Measurements from ENCODE around the gene DPYSL5.

DPYSL5 gene

DNA sequence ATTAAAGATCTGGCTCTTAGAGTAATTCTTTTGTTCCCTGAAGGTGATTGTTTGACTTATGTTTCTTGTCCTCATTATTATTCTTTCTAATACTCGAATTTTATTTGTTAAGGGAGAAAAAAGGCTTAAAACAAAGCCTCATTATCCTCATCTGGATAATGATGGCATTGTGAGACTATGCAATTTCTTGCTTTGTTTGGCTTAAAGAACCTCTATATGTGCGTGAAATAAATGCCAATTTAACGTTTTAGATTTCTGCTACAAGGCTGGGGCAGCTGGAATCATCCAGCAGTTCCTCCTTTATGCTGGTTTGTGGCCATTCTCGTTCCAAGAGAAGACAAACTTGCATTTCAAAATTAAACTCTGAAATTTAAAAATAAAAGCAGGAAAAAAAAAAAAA, 4.9 kb upstream of the DPYSL5 start:
- no peak overlapping the region for H3K27ac ChIP-seq
- TF ChIP-seq, protein P1, sequence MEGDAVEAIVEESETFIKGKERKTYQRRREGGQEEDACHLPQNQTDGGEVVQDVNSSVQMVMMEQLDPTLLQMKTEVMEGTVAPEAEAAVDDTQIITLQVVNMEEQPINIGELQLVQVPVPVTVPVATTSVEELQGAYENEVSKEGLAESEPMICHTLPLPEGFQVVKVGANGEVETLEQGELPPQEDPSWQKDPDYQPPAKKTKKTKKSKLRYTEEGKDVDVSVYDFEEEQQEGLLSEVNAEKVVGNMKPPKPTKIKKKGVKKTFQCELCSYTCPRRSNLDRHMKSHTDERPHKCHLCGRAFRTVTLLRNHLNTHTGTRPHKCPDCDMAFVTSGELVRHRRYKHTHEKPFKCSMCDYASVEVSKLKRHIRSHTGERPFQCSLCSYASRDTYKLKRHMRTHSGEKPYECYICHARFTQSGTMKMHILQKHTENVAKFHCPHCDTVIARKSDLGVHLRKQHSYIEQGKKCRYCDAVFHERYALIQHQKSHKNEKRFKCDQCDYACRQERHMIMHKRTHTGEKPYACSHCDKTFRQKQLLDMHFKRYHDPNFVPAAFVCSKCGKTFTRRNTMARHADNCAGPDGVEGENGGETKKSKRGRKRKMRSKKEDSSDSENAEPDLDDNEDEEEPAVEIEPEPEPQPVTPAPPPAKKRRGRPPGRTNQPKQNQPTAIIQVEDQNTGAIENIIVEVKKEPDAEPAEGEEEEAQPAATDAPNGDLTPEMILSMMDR (conservative IDR thresholded peaks at IDR 0.05; ENCODE audit: low read depth), result no peak
- ChIA-PET POLR2A (ENCODE audit: low non-redundant PET) (no interaction called here), CTCF (no interaction called here)
- DNase-seq (ENCODE audit: low spot score), result no peak

DNA sequence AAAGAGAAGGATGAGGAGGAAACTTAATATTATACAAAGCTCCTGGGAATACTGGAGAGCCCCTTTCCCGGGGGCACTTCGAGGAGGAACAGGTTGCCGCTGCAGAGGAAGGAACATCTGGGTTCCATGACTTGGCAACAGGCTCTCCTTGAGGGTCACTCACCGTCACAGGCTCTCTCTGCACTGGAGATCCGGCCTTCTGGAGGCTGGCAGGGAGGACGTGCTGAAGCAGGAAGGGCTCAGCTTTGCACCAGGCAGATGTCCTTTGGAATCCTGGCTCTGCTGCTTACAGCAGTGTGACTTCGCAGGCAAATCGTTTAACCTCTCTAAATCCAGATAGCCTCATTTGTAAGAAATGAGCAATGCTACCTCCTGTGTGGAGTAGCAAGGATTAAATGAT, 2.9 kb upstream of the DPYSL5 start:
- DNase-seq (ENCODE audit: low spot score), result no peak
- TF ChIP-seq, protein P1 (conservative IDR thresholded peaks at IDR 0.05; ENCODE audit: low read depth), result no peak
- no peak overlapping the region for H3K27ac ChIP-seq
- ChIA-PET CTCF (interaction anchor here (1.1 to 2.4 kb wide), 5 partner anchors 77 to 205 kb away, joined by 3 to 23 read pairs (median 9); no protein-coding TSS in a partner anchor), POLR2A (ENCODE audit: low non-redundant PET) (no interaction called here)

DNA sequence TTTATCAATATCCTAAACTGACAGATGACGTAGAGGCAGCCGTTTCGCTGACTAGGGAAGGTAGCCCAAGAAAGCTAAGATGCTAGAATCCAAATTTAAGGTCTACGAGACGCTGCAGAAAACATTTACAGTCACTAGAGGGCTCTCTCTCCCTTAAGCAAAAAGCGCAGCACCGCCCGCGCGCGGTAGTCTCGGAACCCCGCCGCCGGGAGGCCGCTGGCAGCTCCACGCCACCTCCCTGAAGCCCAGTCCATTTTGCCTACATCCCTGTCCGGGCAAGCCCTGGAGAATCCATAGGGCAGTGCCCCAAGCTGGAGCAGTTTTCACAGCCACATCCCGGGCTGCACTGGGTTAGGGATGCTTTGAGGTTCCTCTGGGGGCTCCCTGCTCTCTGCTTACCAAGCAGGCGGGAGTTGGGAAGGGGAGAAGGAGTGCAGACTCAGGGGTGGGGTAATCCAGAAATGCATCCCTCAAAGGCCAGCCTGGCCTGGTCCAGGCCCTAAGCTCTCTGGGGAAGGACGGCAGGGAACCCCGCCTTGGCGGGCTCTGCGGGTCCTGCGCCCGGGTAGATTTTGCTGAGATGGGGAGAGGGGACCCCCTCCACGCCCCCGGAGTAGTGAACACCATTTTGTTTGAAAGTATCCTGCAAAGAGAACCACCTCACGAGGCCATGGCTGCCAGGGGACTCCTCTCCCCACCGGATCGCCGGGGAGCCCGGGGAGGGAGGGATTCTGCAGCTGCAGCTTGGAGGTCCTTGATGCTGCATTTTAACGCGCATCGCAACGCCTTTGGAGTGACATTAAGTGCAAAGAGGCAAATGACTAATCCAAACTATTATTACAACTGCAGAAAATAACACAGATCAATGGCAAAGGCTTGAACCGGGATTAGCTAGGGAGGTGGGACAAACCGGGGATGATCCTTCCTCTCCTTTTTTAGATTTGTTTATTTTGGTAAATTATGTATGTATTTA, 1.3 kb upstream of the DPYSL5 start:
- CTCF ChIA-PET, result interaction anchor here (0.6 to 2.4 kb wide), 45 partner anchors 9 to 491 kb away, joined by 3 to 23 read pairs (median 4); no protein-coding TSS in a partner anchor
- TF ChIP-seq, protein P1 (conservative IDR thresholded peaks at IDR 0.05; ENCODE audit: low read depth), result peak; percentile 88
- no peak overlapping the region for H3K27ac ChIP-seq
- POLR2A ChIA-PET (ENCODE audit: low non-redundant PET), result no interaction called here
- peak; percentile 72 for DNase-seq (ENCODE audit: low spot score)

DNA sequence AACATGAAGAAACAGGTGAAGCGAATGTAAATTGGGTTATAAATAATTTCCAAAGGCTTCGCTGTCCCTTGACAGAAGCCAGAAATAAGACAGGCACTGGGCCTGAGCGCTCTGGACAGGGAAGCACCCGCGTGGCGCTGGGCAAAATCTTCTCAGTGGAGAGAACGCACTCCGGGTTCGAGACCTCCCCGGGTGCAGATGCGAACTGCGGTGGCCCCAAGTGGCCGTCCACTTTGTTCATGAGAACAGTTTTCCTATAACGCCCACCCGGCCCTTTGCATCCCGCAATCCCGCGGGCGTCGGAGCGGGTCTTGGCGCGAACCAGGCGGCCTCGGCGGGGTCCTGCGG, 651 bp upstream of the DPYSL5 start:
- TF ChIP-seq, protein P1 (conservative IDR thresholded peaks at IDR 0.05; ENCODE audit: low read depth), result no peak
- no peak for DNase-seq (ENCODE audit: low spot score)
- ChIA-PET POLR2A (ENCODE audit: low non-redundant PET) (no interaction called here), CTCF (interaction anchor here (0.9 to 2.4 kb wide), 7 partner anchors 12 to 433 kb away, joined by 3 to 23 read pairs (median 5); no protein-coding TSS in a partner anchor)
- H3K27ac ChIP-seq, result no peak overlapping the region

DNA sequence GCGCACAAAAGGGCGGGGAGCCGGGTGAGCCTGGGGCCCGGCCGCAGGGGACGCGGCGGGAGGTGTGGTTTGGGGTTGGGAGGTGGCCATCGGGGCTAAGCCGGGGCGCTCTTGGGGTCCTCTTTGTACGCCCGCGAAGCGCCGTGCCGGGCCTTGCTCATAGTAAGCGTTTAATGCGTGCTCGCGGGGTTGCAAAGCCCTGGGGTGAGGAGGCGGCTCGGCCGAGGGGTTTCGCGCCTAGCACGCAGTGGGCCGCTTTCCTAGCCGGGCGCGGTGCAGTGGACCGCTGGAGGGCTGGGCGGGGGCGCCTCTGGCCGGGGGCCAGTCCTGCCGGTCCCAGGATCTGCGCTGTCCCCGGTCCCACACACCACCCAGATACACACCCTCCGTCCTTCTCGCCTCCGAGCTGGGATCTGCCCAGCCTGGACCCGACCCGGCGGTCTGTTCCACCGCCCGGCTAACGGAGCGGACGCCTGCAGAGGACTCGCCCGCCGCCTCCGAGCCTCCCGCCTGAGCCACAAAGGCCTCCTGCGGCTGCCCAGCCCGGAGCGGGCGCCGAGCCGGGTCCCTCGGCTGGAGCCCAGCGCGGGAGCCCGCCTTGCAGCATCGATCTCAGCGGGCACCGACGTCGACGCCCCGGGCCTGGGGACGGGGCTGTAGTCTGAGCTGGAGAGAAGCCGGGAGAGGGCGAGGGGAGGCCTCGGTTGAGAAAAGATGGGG, 564 bp downstream of the DPYSL5 start:
- ChIA-PET POLR2A (ENCODE audit: low non-redundant PET) (no interaction called here), CTCF (interaction anchor here (1.1 kb wide), 1 partner anchor 602 kb away, joined by 3 read pairs; no protein-coding TSS in a partner anchor)
- DNase-seq (ENCODE audit: low spot score), result peak; percentile 20
- TF ChIP-seq, protein P1 (conservative IDR thresholded peaks at IDR 0.05; ENCODE audit: low read depth), result no peak
- no peak overlapping the region for H3K27ac ChIP-seq

All from RWPE1 (cell line).